HepG2 (cell line): Measurements from ENCODE around the gene TMEM198. TPM values are rescaled to one million over a fixed set of nuclear protein-coding genes. Genes with fewer than 3 reads are reported as not detected.

Experiments used
- ATAC-seq: fragments of 200-7000 bp; cut with Tn5 transposase; 3 replicates; pipeline ENCODE4 v1.9.1; 2020; ENCODE audit warnings: mild to moderate bottlenecking, moderate library complexity
- BruUV-seq: library from RNA; stranded (reverse); fragments of 400-500 nt; replicated peaks from 2 replicates; lab custom pipeline; 2021; lab: Mats Ljungman, UMichigan
- CTCF ChIA-PET: fragments of 300-600 bp; formaldehyde crosslinking; extraction: SDS; loops from one replicate; lab custom pipeline; 2021; ENCODE audit warnings: low total read pairs, inconsistent platforms, low intra/inter-chr PET ratio; lab: Yijun Ruan, JAX
- POLR2A ChIA-PET: fragments of 350-600 bp; sonication (Branson Sonifier 250); formaldehyde crosslinking; loops from one replicate; lab custom pipeline; 2020; ENCODE audit warnings: antibody characterized with exemption, inconsistent platforms; lab: Yijun Ruan, JAX
- DNase-seq: peaks from one replicate; pipeline ENCODE4 v3.0.0-alpha.2; 2015; ENCODE audit warnings: low spot score
- FAIRE-seq: peaks from 3 replicates; lab custom pipeline; 2011; peaks lifted over from hg19 to GRCh38; lab: Jason Lieb, UNC
- H2AFZ ChIP-seq: one replicate; pipeline ENCODE4 v1.6.1; 2011; ENCODE audit warnings: low read length, inconsistent platforms
- H3K27ac ChIP-seq: fragments of 300-600 bp; 3 replicates; pipeline ENCODE4 v1.8.0; 2011; ENCODE audit warnings: mixed run types, mild to moderate bottlenecking, mixed read lengths, low read length, inconsistent platforms; ENCODE audit not compliant: insufficient read depth; ENCODE audit errors: extremely low read length
- H3K27me3 ChIP-seq, 2 experiments: fragments of 200-600 bp in 1 of 2; 2 replicates in 1 of 2; 3 replicates in 1 of 2; pipeline versions ENCODE4 v1.6.0 to v1.8.0; 2011; ENCODE audit warnings: low read length in 2 of 2, mild to moderate bottlenecking in 2 of 2, moderate library complexity in 2 of 2, inconsistent platforms in 1 of 2; ENCODE audit not compliant: insufficient read depth in 2 of 2, control insufficient read depth in 1 of 2
- H3K36me3 ChIP-seq, 2 experiments: fragments of 200-600 bp in 1 of 2; replicated peaks in 1 of 2; 2 replicates in 1 of 2; 3 replicates in 1 of 2; pipeline versions ENCODE4 v1.5.1 to v1.8.0; 2011; ENCODE audit warnings: low read length in 2 of 2, inconsistent platforms in 1 of 2; ENCODE audit not compliant: insufficient read depth in 2 of 2, control insufficient read depth in 1 of 2
- H3K4me1 ChIP-seq: 2 replicates; pipeline ENCODE4 v1.5.1; 2012; ENCODE audit warnings: low read length, inconsistent platforms; ENCODE audit not compliant: insufficient read depth
- H3K4me2 ChIP-seq: 2 replicates; pipeline ENCODE4 v1.6.0; 2011; ENCODE audit warnings: low read depth, low read length, inconsistent platforms
- H3K4me3 ChIP-seq, 3 experiments: fragments of 200-600 bp in 1 of 3; sonication (generic), shearing (Covaris generic) in 1 of 3; replicated peaks in 1 of 3; 2 replicates each; pipeline ENCODE4 v1.5.1; 2011 to 2016; ENCODE audit warnings: low read length in 3 of 3, inconsistent platforms in 2 of 3, low read depth in 2 of 3, mild to moderate bottlenecking in 2 of 3, control low read depth in 1 of 3, mixed read lengths in 1 of 3; ENCODE audit not compliant: insufficient read depth in 1 of 3
- H3K79me2 ChIP-seq: one replicate; pipeline ENCODE4 v1.6.1; 2011; ENCODE audit warnings: low read length, inconsistent platforms; ENCODE audit not compliant: insufficient read depth
- H3K9ac ChIP-seq: 2 replicates; pipeline ENCODE4 v1.6.0; 2011; ENCODE audit warnings: mild to moderate bottlenecking, low read depth, low read length, inconsistent platforms; ENCODE audit not compliant: insufficient read depth
- H3K9me3 ChIP-seq: 2 replicates; pipeline ENCODE4 v1.5.1; 2012; ENCODE audit warnings: mild to moderate bottlenecking, low read length
- H4K20me1 ChIP-seq: 2 replicates; pipeline ENCODE4 v1.6.0; 2011; ENCODE audit warnings: inconsistent platforms, mild to moderate bottlenecking, low read length, moderate library complexity; ENCODE audit not compliant: insufficient read depth
- AGO2 ChIP-seq: fragments of 200-400 bp; formaldehyde crosslinking; optimal IDR thresholded peaks from 2 replicates; pipeline ENCODE3; 2017; ENCODE audit warnings: mild to moderate bottlenecking, low read depth, low read length, moderate library complexity
- BRD4 ChIP-seq: sonication (generic); formaldehyde crosslinking; IDR thresholded peaks from 2 replicates; pipeline ENCODE4 v1.4.0; 2020; ENCODE audit warnings: missing genetic modification reagents
- KDM5B ChIP-seq: sonication (generic); formaldehyde crosslinking; IDR thresholded peaks from 2 replicates; pipeline ENCODE4 v1.4.0; 2020; ENCODE audit warnings: missing genetic modification reagents, mild to moderate bottlenecking, borderline replicate concordance
- KLF15 ChIP-seq: sonication (generic); formaldehyde crosslinking; IDR thresholded peaks from 2 replicates; pipeline ENCODE4 v1.8.1; 2023; ENCODE audit warnings: borderline replicate concordance, mild to moderate bottlenecking, inconsistent platforms, missing genetic modification reagents, mixed read lengths
- MTA1 ChIP-seq: sonication (generic); formaldehyde crosslinking; IDR thresholded peaks from 2 replicates; pipeline ENCODE4 v1.4.0; 2020; ENCODE audit warnings: missing genetic modification reagents, mild to moderate bottlenecking, borderline replicate concordance
- NFKB2 ChIP-seq: sonication (generic); formaldehyde crosslinking; IDR thresholded peaks from 2 replicates; pipeline ENCODE4 v1.4.0; 2020; ENCODE audit warnings: missing genetic modification reagents, borderline replicate concordance
- NFKBIZ ChIP-seq: IDR thresholded peaks from 2 replicates; pipeline ENCODE4 v1.6.1; 2018; ENCODE audit warnings: missing genetic modification reagents, missing compliant biosample characterization
- POLR2AphosphoS5 ChIP-seq: IDR thresholded peaks from 2 replicates; pipeline ENCODE4 v1.6.1; 2012; ENCODE audit warnings: low read depth, low read length
- ZGPAT ChIP-seq: IDR thresholded peaks from 2 replicates; pipeline ENCODE4 v1.6.1; 2016; ENCODE audit warnings: mild to moderate bottlenecking
- ZHX1 ChIP-seq: sonication (generic); formaldehyde crosslinking; IDR thresholded peaks from 2 replicates; pipeline ENCODE4 v1.8.1; 2022; ENCODE audit warnings: low read depth, mild to moderate bottlenecking, missing genetic modification reagents
- ZNF501 ChIP-seq: sonication (generic); formaldehyde crosslinking; IDR thresholded peaks from 2 replicates; pipeline ENCODE4 v1.5.1; 2020; ENCODE audit warnings: mild to moderate bottlenecking, moderate library complexity, missing genetic modification reagents
- ZNF619 ChIP-seq: sonication (generic); formaldehyde crosslinking; IDR thresholded peaks from 2 replicates; pipeline ENCODE4 v1.4.0; 2020; ENCODE audit warnings: mild to moderate bottlenecking, missing genetic modification reagents
- ZNF687 ChIP-seq: sonication (generic); formaldehyde crosslinking; IDR thresholded peaks from 2 replicates; pipeline ENCODE4 v1.5.1; 2020; ENCODE audit warnings: mild to moderate bottlenecking, missing genetic modification reagents, moderate library complexity
- ZNF768 ChIP-seq: sonication (generic); formaldehyde crosslinking; IDR thresholded peaks from 2 replicates; pipeline ENCODE4 v1.4.0; 2020; ENCODE audit warnings: missing genetic modification reagents
- ZSCAN21 ChIP-seq: sonication (generic); formaldehyde crosslinking; IDR thresholded peaks from 2 replicates; pipeline ENCODE4 v1.8.0; 2022; ENCODE audit warnings: mild to moderate bottlenecking, missing genetic modification reagents, moderate library complexity, borderline replicate concordance
- WGBS: methylation state at CpG from one replicate; pipeline ENCODE4 v1.1.6; 2017; ENCODE audit warnings: low lambda C conversion rate; 5-methylcytosine and 5-hydroxymethylcytosine counted together
- in situ Hi-C: cut with HindIII; loops from 2 replicates; pipeline ENCODE4 v1.10.0; 2017; ENCODE audit warnings: low pct_unique_long_range_greater_than_20kb; ENCODE audit not compliant: extremely low pct_ligation_motif_present
- intact Hi-C: fragments of 100-400 bp; cut with micrococcal nuclease; formaldehyde crosslinking; loops from one replicate; pipeline ENCODE4 v1.10.0; 2022; ENCODE audit not compliant: unreplicated experiment
- polyA plus RNA-seq, 8 experiments: library from polyadenylated mRNA; depleted of rRNA in 3 of 8; stranded (reverse) in 7 of 8; unstranded in 1 of 8; fragments of >200 nt; fragmentation: Illumina TruSeq in 4 of 8; extraction: Trizol in 4 of 8; gene quantifications; 2 replicates each; pipeline versions ENCODE4 v1.2.1 to v1.2.3, GENCODE V29; 2011 to 2016; ENCODE audit warnings: low read depth in 4 of 8, missing spikeins in 1 of 8, mixed read lengths in 1 of 8; ENCODE audit not compliant: insufficient read depth in 1 of 8
- total RNA-seq, 5 experiments: library from RNA; depleted of rRNA; stranded (reverse); fragments of >200 nt; fragmentation: Illumina TruSeq; extraction: Trizol; gene quantifications; 2 replicates each; pipeline ENCODE4 v1.2.3, GENCODE V29; 2016; ENCODE audit warnings: low read depth in 1 of 5

The TMEM198 gene
- total and polyA plus RNA-seq, 2 of the 13 experiments (the other 11 are each of a cell fraction or from before 2014, with no cell fraction given) = 17.3 to 23.5 TPM

DNA sequence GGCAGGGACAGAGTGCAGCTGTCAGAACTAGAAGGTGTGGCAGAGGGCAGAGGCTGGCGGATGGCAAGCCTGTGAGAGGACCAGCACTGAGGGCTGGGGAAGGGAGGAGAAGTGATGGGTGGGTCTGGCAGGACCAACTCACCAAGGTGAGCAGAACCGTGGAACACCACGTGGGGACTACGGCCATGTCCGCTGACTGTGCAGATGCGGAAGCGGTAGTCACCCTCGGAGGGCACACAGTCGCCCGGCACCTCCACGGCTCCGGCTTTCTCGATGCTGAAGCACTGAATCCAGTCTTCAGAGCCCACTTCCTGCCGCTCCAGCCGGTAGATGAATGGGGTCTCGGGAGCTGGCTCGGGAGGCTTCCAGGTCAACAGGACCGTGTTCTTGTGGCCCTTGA is 23.3 kb downstream of the TMEM198 start:
- H3K27me3 ChIP-seq = no peaks in the 10 kb centered on the region
- WGBS = 95% methylated on average over 18 of the region's 18 CpGs
- FAIRE-seq (no peak), ATAC-seq (no peak), DNase-seq (no peak)
- CTCF ChIA-PET = no interaction called here
- no peak overlapping the region for H2AFZ ChIP-seq
- peaks cover 46% of the 10 kb centered on the region for H3K4me1 ChIP-seq
- no TSS peak for BruUV-seq
- H3K9me3 ChIP-seq = no peaks in the 10 kb centered on the region
- peaks cover 20 to 50% of the 10 kb centered on the region in 2 experiments for H3K36me3 ChIP-seq
- peaks cover 21% of the 10 kb centered on the region for H3K79me2 ChIP-seq
- TF ChIP-seq NFKB2 (CRISPR knock-in tag) = peak; percentile 29; the same call in 1 of the 2 replicates
- TF ChIP-seq AGO2 = peak; percentile 17
- TF ChIP-seq NFKBIZ (CRISPR knock-in tag) = no peak
- 0 out of 2 replicates have a peak, but pooled peaks have one; percentile 31 for TF ChIP-seq BRD4 (CRISPR knock-in tag)
- TF ChIP-seq ZNF768 (CRISPR knock-in tag) = peak; percentile 33; the same call in 1 of the 2 replicates
- peak; percentile 15; the same call in 1 of the 2 replicates for TF ChIP-seq ZSCAN21 (CRISPR knock-in tag)
- TF ChIP-seq ZNF619 (CRISPR knock-in tag) = peak; percentile 6
- no peak for TF ChIP-seq ZHX1 (CRISPR knock-in tag)
- no peak for TF ChIP-seq MTA1 (CRISPR knock-in tag)
- peak; percentile 50; the same call in 1 of the 2 replicates for TF ChIP-seq KDM5B (CRISPR knock-in tag)
- peak; percentile 5; the same call in 1 of the 2 replicates for TF ChIP-seq ZNF687 (CRISPR knock-in tag)
- TF ChIP-seq ZNF501 = 0 out of 2 replicates have a peak, but pooled peaks have one; percentile 1
- no peak for TF ChIP-seq KLF15 (CRISPR knock-in tag)
- 0 out of 2 replicates have a peak, but pooled peaks have one; percentile 28 for TF ChIP-seq ZGPAT (CRISPR knock-in tag)
- peak; percentile 10 for TF ChIP-seq POLR2AphosphoS5
- H4K20me1 ChIP-seq = no peaks in the 10 kb centered on the region
- POLR2A ChIA-PET = interaction anchor here (1.0 to 2.6 kb wide), 4 partner anchors 10 to 30 kb away, joined by 3 to 20 read pairs (median 6); partner anchors contain the start of genes CHPF, STK11IP and TMEM198
- no peak overlapping the region for H3K27ac ChIP-seq
- intact Hi-C loops = no loop called here
- in situ Hi-C loops = no loop called here
- H3K4me3 ChIP-seq = no peak overlapping the region
- H3K4me2 ChIP-seq = no peak overlapping the region
- H3K9ac ChIP-seq = no peak overlapping the region
